Stimulated activated naive CD8-positive, alpha-beta T cell treated with anti-CD3 and anti-CD28 coated beads, Interleukin-15, Interleukin-2, amounts not matched to agents 100 ng/mL and 50 ng/mL, for 24 hours (primary cell): ENCODE data around the gene STK4.
A peak's percentile ranks its signal among the peaks of the same experiment; 100 is the strongest.

Experiments
- H3K27ac Mint-ChIP-seq: one replicate; pipeline ENCODE4 v1.8.0; 2021; ENCODE audit warnings: mild to moderate bottlenecking, mixed read lengths
- H3K27me3 Mint-ChIP-seq: one replicate; pipeline ENCODE4 v1.8.0; 2021; ENCODE audit warnings: mixed read lengths
- H3K36me3 Mint-ChIP-seq: one replicate; pipeline ENCODE4 v1.8.0; 2021; ENCODE audit warnings: low read depth, mixed read lengths
- H3K4me1 Mint-ChIP-seq: one replicate; pipeline ENCODE4 v1.8.0; 2021; ENCODE audit warnings: low read depth, mixed read lengths
- H3K4me3 Mint-ChIP-seq: one replicate; pipeline ENCODE4 v1.8.0; 2021; ENCODE audit warnings: mild to moderate bottlenecking, mixed read lengths
- H3K9me3 Mint-ChIP-seq: one replicate; pipeline ENCODE4 v1.8.0; 2021; ENCODE audit warnings: mixed read lengths

STK4 gene

DNA sequence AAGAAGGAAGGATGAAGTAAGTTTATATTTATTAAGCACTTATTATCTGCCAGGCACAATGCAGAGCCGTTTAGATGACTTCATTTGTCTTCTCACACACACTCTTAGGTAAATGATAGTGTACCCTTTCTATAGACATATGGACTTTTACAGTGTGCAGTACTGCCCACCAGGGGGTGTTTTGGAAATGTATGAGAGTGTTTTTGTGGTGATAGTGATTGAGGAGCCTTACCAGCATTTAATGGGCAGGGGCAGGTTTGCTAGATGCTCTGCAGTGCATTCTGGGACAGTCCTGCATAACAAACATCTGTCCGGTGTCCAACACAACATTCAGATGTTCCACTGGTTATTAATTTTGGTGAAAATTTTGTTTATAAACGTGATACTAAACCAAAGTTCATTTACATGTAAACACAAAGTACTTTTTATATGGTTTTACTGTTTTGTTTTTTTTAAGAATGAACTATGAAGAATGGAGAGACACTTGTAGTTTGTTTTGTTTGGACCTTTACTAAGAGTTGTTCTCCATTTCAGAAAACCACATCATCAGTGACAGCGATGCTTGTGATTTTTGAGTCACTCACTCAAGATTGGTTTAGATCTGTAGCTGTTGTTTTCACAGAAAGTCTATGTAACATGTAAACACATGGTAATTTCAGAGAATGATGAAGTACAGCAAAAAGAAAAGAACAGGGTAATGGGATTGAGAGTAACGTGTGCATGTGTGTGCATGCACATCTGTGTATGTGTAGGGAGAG is 114.7 kb downstream of the STK4 start:
- Mint-ChIP-seq H3K27me3 (no peaks in the 10 kb centered on the region), H3K27ac (no peak overlapping the region), H3K36me3 (peaks cover 92% of the 10 kb centered on the region), H3K4me1 (no peaks in the 10 kb centered on the region), H3K9me3 (peaks cover 12% of the 10 kb centered on the region), H3K4me3 (no peak overlapping the region)

DNA sequence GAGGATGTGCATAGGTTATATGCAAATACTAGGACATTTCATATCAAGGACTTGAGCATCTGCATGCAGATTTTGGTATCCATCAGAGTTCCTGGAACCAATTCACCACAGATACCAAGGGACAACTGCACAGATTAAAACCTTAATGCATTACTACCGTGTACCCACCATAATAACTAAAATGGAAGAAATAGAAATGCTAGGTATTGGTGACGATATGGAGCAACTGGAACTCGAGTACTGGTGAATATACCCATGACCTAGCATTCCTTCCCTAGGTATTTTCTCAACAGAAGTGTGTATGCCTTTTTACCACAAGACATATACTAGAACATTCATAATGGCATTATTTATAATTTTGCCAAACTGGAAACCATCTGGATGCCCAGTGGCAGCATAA is 116.2 kb downstream of the STK4 start:
- H3K36me3 Mint-ChIP-seq = peaks cover 90% of the 10 kb centered on the region
- no peak overlapping the region for H3K4me3 Mint-ChIP-seq
- no peaks in the 10 kb centered on the region for H3K4me1 Mint-ChIP-seq
- no peak overlapping the region for H3K27ac Mint-ChIP-seq
- H3K9me3 Mint-ChIP-seq = peaks cover 12% of the 10 kb centered on the region
- no peaks in the 10 kb centered on the region for H3K27me3 Mint-ChIP-seq

DNA sequence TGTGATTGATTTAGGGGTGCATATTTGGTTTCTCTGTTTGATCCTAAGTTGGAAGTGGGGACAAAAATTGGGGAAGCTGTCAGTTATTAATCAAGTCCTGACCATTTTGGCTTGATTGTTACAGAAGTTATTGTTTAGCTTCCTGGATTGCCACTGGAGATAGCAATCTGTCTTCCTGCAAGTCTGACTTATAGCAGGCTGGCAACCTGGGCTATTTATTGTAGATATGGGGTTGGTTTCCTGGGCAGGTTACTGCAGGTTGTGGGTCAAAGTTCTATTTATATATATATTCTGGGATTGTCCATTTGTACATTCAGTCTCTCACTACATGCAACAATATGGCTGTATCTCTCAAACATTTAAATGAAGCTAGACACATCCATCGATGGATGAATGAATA is 116.8 kb downstream of the STK4 start:
- peaks cover 12% of the 10 kb centered on the region for H3K9me3 Mint-ChIP-seq
- no peaks in the 10 kb centered on the region for H3K4me1 Mint-ChIP-seq
- no peak overlapping the region for H3K4me3 Mint-ChIP-seq
- H3K36me3 Mint-ChIP-seq = peaks cover 93% of the 10 kb centered on the region
- no peaks in the 10 kb centered on the region for H3K27me3 Mint-ChIP-seq
- H3K27ac Mint-ChIP-seq = no peak overlapping the region

DNA sequence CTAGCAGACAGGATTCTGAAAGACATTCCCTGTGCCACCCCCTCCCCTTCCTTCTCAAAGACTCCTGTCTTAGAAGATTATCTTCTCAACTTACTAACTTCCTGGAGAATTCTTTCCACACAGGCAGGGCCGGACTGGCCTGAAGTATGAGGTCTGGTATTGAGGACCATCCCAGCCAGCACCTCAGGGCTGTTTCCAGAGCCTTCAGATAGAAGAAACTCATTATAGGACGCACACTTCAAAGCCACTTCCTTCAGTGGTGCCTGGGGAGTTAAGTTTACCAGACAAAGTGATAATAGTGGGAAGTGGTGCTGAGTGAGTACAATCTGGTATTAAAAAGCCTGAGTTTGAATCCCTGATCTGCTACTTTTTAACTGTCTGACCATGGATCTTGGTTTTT is 119.0 kb downstream of the STK4 start:
- Mint-ChIP-seq H3K36me3 (peaks cover 75% of the 10 kb centered on the region), H3K27me3 (no peaks in the 10 kb centered on the region), H3K27ac (peak overlapping the region; percentile 42), H3K4me1 (no peaks in the 10 kb centered on the region), H3K4me3 (no peak overlapping the region), H3K9me3 (peaks cover 7% of the 10 kb centered on the region)

- Mint-ChIP-seq H3K4me1 (no peaks in the 10 kb centered on the region), H3K9me3 (peaks cover 5% of the 10 kb centered on the region), H3K27me3 (no peaks in the 10 kb centered on the region), H3K36me3 (peaks cover 74% of the 10 kb centered on the region), H3K4me3 (no peak overlapping the region), H3K27ac (peak overlapping the region; percentile 42)
These were observed 119.6 kb downstream of the STK4 start for GRCh38 chr20:45085867-45086266.

DNA sequence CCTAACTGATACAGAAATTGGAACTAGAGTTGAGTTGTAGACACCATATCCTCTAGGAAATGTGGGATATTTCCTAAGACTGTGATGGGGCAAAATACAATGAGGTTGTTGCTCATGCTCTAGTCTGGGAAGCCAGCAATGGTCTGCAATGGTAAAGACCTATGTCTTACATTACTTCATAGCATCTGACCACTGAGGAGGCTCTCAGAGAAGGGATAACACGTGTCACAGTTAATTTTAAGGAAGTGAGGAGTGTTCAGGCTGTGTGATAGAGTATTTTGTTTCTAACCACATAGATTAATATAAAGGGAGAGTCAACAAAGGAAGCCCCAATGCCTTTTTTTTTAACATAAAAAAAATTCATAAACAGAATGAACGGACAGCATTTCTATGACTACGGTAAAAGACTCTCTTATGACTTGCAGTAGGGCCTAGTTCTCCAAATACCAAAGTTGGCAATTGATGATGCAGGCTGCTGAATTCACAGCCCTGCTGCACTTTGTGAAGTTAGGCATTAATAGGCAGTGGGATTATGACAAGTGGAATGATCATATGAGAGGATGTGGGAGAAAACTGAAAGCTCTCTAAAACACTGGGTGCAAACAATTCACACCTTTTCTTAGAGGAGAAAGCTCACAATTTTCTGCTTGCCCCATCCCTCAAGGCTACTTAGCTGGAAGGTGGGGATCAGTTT is 120.9 kb downstream of the STK4 start:
- no peaks in the 10 kb centered on the region for H3K27me3 Mint-ChIP-seq
- no peaks in the 10 kb centered on the region for H3K9me3 Mint-ChIP-seq
- no peak overlapping the region for H3K27ac Mint-ChIP-seq
- peaks cover 64% of the 10 kb centered on the region for H3K36me3 Mint-ChIP-seq
- H3K4me3 Mint-ChIP-seq = no peak overlapping the region
- H3K4me1 Mint-ChIP-seq = no peaks in the 10 kb centered on the region

DNA sequence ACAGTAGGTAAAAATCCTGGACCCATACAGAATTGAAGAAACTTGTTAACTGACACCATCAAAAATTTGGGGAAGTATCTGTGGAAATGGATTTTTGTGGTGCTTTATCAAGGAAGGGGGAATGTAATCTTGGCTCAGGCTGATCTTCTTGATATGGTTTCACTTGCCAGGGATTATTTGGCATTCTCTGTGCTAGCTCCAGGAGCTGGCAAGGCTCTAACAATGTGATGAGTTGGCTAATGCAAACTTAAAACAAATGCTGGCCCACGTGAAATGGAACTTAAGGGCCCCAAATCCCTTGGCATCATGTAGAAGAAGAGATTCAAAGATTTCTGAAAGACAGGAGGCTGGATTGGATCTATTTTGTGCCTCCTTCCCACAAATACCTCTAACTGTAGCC is 121.5 kb downstream of the STK4 start:
- H3K4me1 Mint-ChIP-seq = no peaks in the 10 kb centered on the region
- peaks cover 58% of the 10 kb centered on the region for H3K36me3 Mint-ChIP-seq
- no peak overlapping the region for H3K4me3 Mint-ChIP-seq
- no peaks in the 10 kb centered on the region for H3K9me3 Mint-ChIP-seq
- H3K27me3 Mint-ChIP-seq = no peaks in the 10 kb centered on the region
- H3K27ac Mint-ChIP-seq = no peak overlapping the region

GRCh38 chr20:45088247-45088646 is 121.9 kb downstream of the STK4 start:
- H3K4me3 Mint-ChIP-seq = no peak overlapping the region
- H3K9me3 Mint-ChIP-seq = no peaks in the 10 kb centered on the region
- H3K4me1 Mint-ChIP-seq = no peaks in the 10 kb centered on the region
- no peak overlapping the region for H3K27ac Mint-ChIP-seq
- peaks cover 54% of the 10 kb centered on the region for H3K36me3 Mint-ChIP-seq
- no peaks in the 10 kb centered on the region for H3K27me3 Mint-ChIP-seq

DNA sequence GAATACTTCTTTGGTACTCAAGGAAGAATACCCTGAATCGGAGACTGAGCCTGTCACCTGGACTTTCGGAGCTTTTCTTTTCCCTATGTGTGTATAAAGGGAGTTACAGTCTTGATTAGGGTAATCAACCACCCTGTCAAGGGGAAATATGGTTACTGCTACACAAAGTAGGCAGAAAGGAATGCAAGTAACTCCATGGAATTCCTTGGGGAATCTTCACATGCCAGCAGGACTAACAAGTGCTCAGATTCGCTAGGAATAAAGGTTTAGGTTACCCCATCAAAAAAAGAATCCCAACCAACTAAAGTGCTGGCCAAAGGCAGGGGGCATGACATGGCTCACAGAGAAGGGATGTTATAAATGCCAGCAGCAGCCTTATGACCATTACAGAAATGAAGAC is 124.2 kb downstream of the STK4 start:
- H3K4me1 Mint-ChIP-seq = no peaks in the 10 kb centered on the region
- H3K9me3 Mint-ChIP-seq = no peaks in the 10 kb centered on the region
- no peak overlapping the region for H3K4me3 Mint-ChIP-seq
- H3K36me3 Mint-ChIP-seq = peaks cover 37% of the 10 kb centered on the region
- H3K27me3 Mint-ChIP-seq = no peaks in the 10 kb centered on the region
- no peak overlapping the region for H3K27ac Mint-ChIP-seq

- Mint-ChIP-seq H3K36me3 (peaks cover 28% of the 10 kb centered on the region), H3K4me1 (no peaks in the 10 kb centered on the region), H3K27me3 (peaks cover under 1% of the 10 kb centered on the region), H3K27ac (no peak overlapping the region), H3K9me3 (no peaks in the 10 kb centered on the region), H3K4me3 (no peak overlapping the region)
These were observed 125.1 kb downstream of the STK4 start for GRCh38 chr20:45091366-45091765.

GRCh38 chr20:45092898-45093297 is 126.6 kb downstream of the STK4 start:
- no peak overlapping the region for H3K4me3 Mint-ChIP-seq
- H3K36me3 Mint-ChIP-seq = peaks cover 14% of the 10 kb centered on the region
- no peaks in the 10 kb centered on the region for H3K9me3 Mint-ChIP-seq
- H3K4me1 Mint-ChIP-seq = peaks cover 6% of the 10 kb centered on the region
- H3K27ac Mint-ChIP-seq = no peak overlapping the region
- H3K27me3 Mint-ChIP-seq = peaks cover 11% of the 10 kb centered on the region

DNA sequence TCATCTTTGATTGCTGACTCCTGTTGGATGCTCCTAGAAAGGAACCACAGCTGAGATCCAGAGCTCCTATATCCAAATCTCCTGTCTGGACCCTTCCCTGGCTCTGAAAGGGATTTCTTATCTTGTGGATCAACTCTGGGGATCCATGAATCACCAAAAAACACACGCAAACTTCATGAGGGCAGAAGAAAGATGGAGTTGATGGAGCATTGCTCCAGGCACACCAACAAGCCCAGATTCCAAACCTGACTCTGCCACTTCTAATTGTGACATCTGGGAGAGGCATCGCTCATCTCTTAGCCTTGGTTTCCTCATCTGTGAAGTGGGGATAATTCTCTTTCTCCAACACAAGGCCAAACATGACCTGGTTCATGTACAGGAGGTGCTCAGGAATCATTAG is 127.9 kb downstream of the STK4 start:
- Mint-ChIP-seq H3K27me3 (peaks cover 19% of the 10 kb centered on the region), H3K36me3 (peaks cover 11% of the 10 kb centered on the region), H3K27ac (no peak overlapping the region), H3K4me1 (peaks cover 11% of the 10 kb centered on the region), H3K9me3 (no peaks in the 10 kb centered on the region), H3K4me3 (no peak overlapping the region)

DNA sequence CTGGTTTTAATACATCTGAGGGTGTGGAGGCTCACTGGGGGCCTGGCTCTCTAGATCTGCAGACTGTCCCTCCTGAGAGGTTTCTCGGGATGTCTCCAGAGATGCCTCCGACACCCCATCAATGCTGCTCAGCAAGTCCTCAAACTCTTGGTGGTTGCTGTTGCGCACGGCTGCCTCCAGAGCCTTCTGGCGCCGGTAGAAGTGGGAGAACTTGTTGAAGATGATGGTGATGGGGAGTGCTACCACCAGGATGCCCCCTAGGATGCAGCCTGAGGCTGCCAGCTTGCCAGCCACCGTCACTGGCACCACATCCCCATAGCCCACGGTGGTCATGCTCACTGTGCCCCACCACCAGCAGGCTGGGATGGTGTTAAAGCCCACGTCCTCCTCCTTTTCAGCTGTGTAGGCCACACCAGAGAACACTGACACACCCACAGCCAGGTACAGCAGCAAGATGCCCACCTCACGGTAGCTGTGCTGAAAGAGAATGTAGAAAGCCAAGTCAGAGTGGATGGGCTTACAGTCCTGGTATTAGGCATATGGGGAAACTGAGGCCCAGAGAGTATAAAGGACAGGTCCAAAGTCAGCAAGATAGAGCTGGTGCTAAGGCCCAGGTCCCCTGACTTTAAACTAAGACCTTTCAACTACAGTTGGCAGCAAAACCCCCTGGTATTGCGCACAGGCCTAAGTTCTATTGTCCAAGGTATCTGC is 128.7 kb downstream of the STK4 start:
- peaks cover 27% of the 10 kb centered on the region for H3K27me3 Mint-ChIP-seq
- no peak overlapping the region for H3K27ac Mint-ChIP-seq
- no peaks in the 10 kb centered on the region for H3K9me3 Mint-ChIP-seq
- H3K36me3 Mint-ChIP-seq = peaks cover 11% of the 10 kb centered on the region
- no peak overlapping the region for H3K4me3 Mint-ChIP-seq
- peaks cover 11% of the 10 kb centered on the region for H3K4me1 Mint-ChIP-seq

DNA sequence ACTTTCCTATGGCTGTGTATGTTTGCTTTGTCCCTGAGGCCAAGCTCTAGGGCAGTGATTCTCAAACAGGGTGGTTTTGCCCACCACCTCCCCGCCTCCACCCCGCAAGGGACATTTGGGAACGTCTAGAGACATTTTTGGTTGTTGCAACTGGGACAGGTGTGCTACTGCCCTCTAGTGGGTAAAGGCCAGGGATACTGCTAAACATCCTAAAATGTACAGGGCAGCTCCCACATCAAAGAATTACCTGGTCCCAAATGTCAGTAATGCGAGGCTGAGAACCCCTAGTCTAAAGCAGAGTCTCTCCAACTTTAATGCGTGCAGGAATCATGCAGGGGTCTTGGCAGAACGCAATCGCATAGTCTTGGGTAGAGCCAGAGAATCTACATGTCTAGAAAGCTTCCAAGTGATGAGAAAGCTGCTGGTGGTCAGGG is 129.5 kb downstream of the STK4 start:
- Mint-ChIP-seq H3K4me1 (peaks cover 11% of the 10 kb centered on the region), H3K36me3 (peaks cover 4% of the 10 kb centered on the region), H3K27me3 (peaks cover 33% of the 10 kb centered on the region), H3K9me3 (no peaks in the 10 kb centered on the region), H3K4me3 (no peak overlapping the region), H3K27ac (no peak overlapping the region)

DNA sequence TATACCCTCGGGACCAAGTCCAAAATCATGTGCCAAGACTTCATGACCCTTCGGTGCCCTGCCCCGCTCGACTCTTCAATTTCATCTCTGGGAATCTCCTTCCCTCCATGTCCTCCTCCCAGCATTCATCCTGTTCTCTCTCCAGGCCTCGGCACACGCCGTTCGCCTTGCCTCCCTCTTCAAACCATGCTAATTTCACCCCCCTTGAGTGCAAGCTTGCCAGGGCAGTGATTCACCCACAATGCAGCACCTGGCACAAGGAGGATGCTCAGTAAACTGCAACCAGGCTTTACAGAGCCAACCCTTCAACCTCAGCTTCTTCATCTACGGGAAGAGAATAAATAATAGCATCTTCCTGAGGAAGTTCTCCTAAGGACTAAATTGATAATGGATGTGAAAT is 130.5 kb downstream of the STK4 start:
- no peaks in the 10 kb centered on the region for H3K9me3 Mint-ChIP-seq
- H3K27ac Mint-ChIP-seq = no peak overlapping the region
- H3K4me1 Mint-ChIP-seq = peaks cover 11% of the 10 kb centered on the region
- H3K4me3 Mint-ChIP-seq = no peak overlapping the region
- no peaks in the 10 kb centered on the region for H3K36me3 Mint-ChIP-seq
- H3K27me3 Mint-ChIP-seq = peaks cover 40% of the 10 kb centered on the region
